ENCODE data around the gene GBA3. TPM values are rescaled to one million over a fixed set of nuclear protein-coding genes. Genes with fewer than 3 reads are reported as not detected.

Gene GBA3
- polyA plus RNA-seq, 1 donor from 2014 or later: not detected

DNA sequence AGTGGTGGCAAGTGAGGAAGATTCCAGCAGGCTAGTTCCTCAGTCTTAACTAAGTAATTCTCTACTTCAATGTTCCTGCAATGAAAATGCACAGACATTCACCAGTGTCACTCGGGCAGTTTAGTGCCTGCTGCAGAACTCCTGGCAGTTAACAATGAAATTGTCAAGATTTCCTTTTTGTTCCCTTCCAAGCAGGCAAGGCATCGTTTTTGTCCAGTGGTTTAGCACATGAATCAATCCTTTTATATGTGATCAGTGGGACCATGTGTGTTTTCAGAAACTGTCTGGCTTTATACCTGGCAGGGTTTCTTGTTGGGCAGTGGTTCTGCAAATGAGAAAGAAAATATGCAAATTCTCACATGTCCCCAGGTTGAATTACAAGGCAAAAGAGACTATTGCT is 122.2 kb downstream of the GBA3 start:
- Histone ChIP-seq H3K4me2 (ENCODE audit: low read length) (no peak overlapping the region), H3K9me2 (ENCODE audit: insufficient read depth, low read length) (no peaks in the 10 kb centered on the region), H3K27me3 (ENCODE audit: insufficient read depth, low read depth, low read length) (no peaks in the 10 kb centered on the region), H3F3A (ENCODE audit: insufficient read depth, low read length, poor library complexity, severe bottlenecking) (no peaks in the 10 kb centered on the region), H4K20me1 (ENCODE audit: insufficient read depth) (no peaks in the 10 kb centered on the region), H3K9ac (ENCODE audit: low read length) (no peak overlapping the region), H2AFZ (ENCODE audit: low read depth, low read length) (no peak overlapping the region), H3K27ac (ENCODE audit: low read length) (no peak overlapping the region), H3K79me2 (replicated peaks; ENCODE audit: insufficient read depth, low read length) (no peaks in the 10 kb centered on the region), H3K9me3 (ENCODE audit: low read length) (no peaks in the 10 kb centered on the region), H3K4me3 (ENCODE audit: low read length) (no peak overlapping the region), H3K36me3 (ENCODE audit: insufficient read depth, low read length) (no peaks in the 10 kb centered on the region)
- no peak for TF ChIP-seq REST (IDR thresholded peaks at IDR 0.05; ENCODE audit: borderline replicate concordance)
- no peak for TF ChIP-seq EZH2 (IDR thresholded peaks at IDR 0.05; ENCODE audit: borderline replicate concordance, insufficient read depth, low read length, poor library complexity, severe bottlenecking)
- no peak for TF ChIP-seq MXI1 (conservative IDR thresholded peaks at IDR 0.05; ENCODE audit: poor library complexity, severe bottlenecking)
- TF ChIP-seq POLR2AphosphoS5 (IDR thresholded peaks at IDR 0.05): no peak
- TF ChIP-seq RAD21 (conservative IDR thresholded peaks at IDR 0.05): no peak
- no peak for TF ChIP-seq CTCF (IDR thresholded peaks at IDR 0.05; ENCODE audit: poor library complexity, severe bottlenecking)
- no peak for TF ChIP-seq EP300 (conservative IDR thresholded peaks at IDR 0.05; ENCODE audit: poor library complexity, severe bottlenecking)
- TF ChIP-seq SMC3 (conservative IDR thresholded peaks at IDR 0.05; ENCODE audit: poor library complexity): no peak
- no peak for TF ChIP-seq TAF1 (IDR thresholded peaks at IDR 0.05; ENCODE audit: low read depth)

GRCh38 chr4:22824091-22824490 is 131.4 kb downstream of the GBA3 start:
- Histone ChIP-seq H3K36me3 (ENCODE audit: insufficient read depth, low read length) (no peaks in the 10 kb centered on the region), H3K9me2 (ENCODE audit: insufficient read depth, low read length) (no peaks in the 10 kb centered on the region), H3K4me2 (ENCODE audit: low read length) (no peak overlapping the region), H4K20me1 (ENCODE audit: insufficient read depth) (no peaks in the 10 kb centered on the region), H2AFZ (ENCODE audit: low read depth, low read length) (no peak overlapping the region), H3F3A (ENCODE audit: insufficient read depth, low read length, poor library complexity, severe bottlenecking) (no peaks in the 10 kb centered on the region), H3K4me3 (ENCODE audit: low read length) (no peak overlapping the region), H3K27me3 (ENCODE audit: insufficient read depth, low read depth, low read length) (no peaks in the 10 kb centered on the region), H3K79me2 (replicated peaks; ENCODE audit: insufficient read depth, low read length) (no peaks in the 10 kb centered on the region), H3K27ac (ENCODE audit: low read length) (no peak overlapping the region), H3K9me3 (ENCODE audit: low read length) (no peaks in the 10 kb centered on the region), H3K9ac (ENCODE audit: low read length) (no peak overlapping the region)
- TF ChIP-seq CTCF (IDR thresholded peaks at IDR 0.05; ENCODE audit: poor library complexity, severe bottlenecking) (no peak), POLR2AphosphoS5 (IDR thresholded peaks at IDR 0.05) (no peak), MXI1 (conservative IDR thresholded peaks at IDR 0.05; ENCODE audit: poor library complexity, severe bottlenecking) (no peak), EZH2 (IDR thresholded peaks at IDR 0.05; ENCODE audit: borderline replicate concordance, insufficient read depth, low read length, poor library complexity, severe bottlenecking) (no peak), RAD21 (conservative IDR thresholded peaks at IDR 0.05) (no peak), SMC3 (conservative IDR thresholded peaks at IDR 0.05; ENCODE audit: poor library complexity) (no peak), REST (IDR thresholded peaks at IDR 0.05; ENCODE audit: borderline replicate concordance) (no peak), TAF1 (IDR thresholded peaks at IDR 0.05; ENCODE audit: low read depth) (no peak), EP300 (conservative IDR thresholded peaks at IDR 0.05; ENCODE audit: poor library complexity, severe bottlenecking) (no peak)
